ENCODE data around the gene MAPKAPK2. TPM values are rescaled to one million over a fixed set of nuclear protein-coding genes. Genes with fewer than 3 reads are reported as not detected.
A peak's percentile ranks its signal among the peaks of the same experiment; 100 is the strongest.

MAPKAPK2 gene
- total RNA-seq, 1 experiment from 2014 or later = 51.1 TPM

DNA sequence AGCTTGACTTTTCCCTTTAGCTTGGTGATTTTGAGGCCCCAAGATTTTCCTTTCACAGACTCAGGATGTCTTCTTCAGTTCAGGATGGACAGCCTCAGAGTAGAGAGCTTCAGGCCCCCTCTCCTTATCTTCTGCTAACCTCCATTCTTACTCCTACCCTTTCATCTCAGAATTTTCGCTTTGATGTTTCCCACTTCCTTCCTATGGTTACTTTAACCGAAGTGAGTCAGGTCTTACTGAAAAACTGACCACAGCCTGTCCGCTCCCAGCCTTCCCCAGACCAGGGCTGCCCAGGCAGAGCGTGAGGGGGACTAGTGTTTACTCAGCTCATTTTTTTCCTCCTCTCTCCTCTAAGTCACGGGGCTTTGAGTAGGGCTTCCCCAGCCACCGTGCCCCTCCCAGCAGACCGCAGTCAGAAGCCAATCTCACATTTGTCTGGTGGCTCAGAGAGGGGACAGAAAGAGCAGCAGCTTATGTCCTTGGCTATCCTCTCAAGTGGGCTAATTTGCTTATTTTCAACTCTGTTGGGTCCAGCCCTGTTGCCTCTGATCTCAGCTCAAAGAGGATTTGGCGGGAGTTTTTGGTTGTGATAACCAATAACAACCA is 81.6 kb downstream of the MAPKAPK2 start:
- Histone ChIP-seq H3K27me3 (ENCODE audit: insufficient read depth, low read length) (peaks cover 5% of the 10 kb centered on the region; the same call in 1 of the 2 replicates), H3K9me2 (ENCODE audit: insufficient read depth) (no peaks in the 10 kb centered on the region), H4K20me1 (ENCODE audit: insufficient read depth) (no peaks in the 10 kb centered on the region), H3K27ac (ENCODE audit: low read depth, low read length) (no peak overlapping the region), H3K4me2 (ENCODE audit: low read length) (0 out of 2 replicates have a peak overlapping the region, but pooled peaks have one; percentile 13), H3K79me2 (ENCODE audit: insufficient read depth, low read length) (no peaks in the 10 kb centered on the region), H3K4me1 (ENCODE audit: control insufficient read depth in 1 of 2, insufficient read depth in 2 of 2, low read length in 2 of 2) (peaks cover 0 to 5% of the 10 kb centered on the region in 2 experiments; a peak in 2 of 4 replicates), H3K36me3 (ENCODE audit: control insufficient read depth in 1 of 2, insufficient read depth in 2 of 2, low read length in 2 of 2) (no peaks in the 10 kb centered on the region), H3K4me3 (replicated peaks in 1 of 2; ENCODE audit: low read depth in 1 of 2, low read length in 2 of 2) (no peak overlapping the region), H3K9ac (ENCODE audit: low read length) (no peak overlapping the region), H3K9me3 (ENCODE audit: control insufficient read depth in 1 of 2, insufficient read depth in 1 of 2, low read depth in 1 of 2, low read length in 2 of 2) (no peaks in the 10 kb centered on the region), H2AFZ (ENCODE audit: low read depth, low read length, poor library complexity, severe bottlenecking) (no peak overlapping the region)
- BruUV-seq (replicated peaks) = no TSS peak
- intact Hi-C loops (cut with micrococcal nuclease) = no loop called here
- ChIA-PET CTCF (interaction anchor here (0.6 to 1.8 kb wide), 3 partner anchors 41 to 146 kb away, joined by 3 to 7 read pairs (median 4); no protein-coding TSS in a partner anchor), RAD21 (ENCODE audit: low non-redundant PET in 1 of 2, low total read pairs in 2 of 2, uncharacterized antibody in 2 of 2, unreplicated experiment in 2 of 2) (no interaction called here), POLR2A (no interaction called here)
- TF ChIP-seq CEBPB (IDR thresholded peaks at IDR 0.05; ENCODE audit: low read depth) (no peak), JUND (IDR thresholded peaks at IDR 0.05) (peak; percentile 19; the same call in 1 of the 2 replicates), CBX3 (IDR thresholded peaks at IDR 0.05; ENCODE audit: low read depth) (no peak), EZH2phosphoT487 (IDR thresholded peaks at IDR 0.05; ENCODE audit: borderline replicate concordance) (no peak), FOSL1 (IDR thresholded peaks at IDR 0.05; ENCODE audit: low read depth) (peak; percentile 12; the same call in 1 of the 2 replicates), ZFX (IDR thresholded peaks at IDR 0.05) (no peak), SRF (IDR thresholded peaks at IDR 0.05; ENCODE audit: low read depth) (no peak)
- TF ChIP-seq, protein P1, sequence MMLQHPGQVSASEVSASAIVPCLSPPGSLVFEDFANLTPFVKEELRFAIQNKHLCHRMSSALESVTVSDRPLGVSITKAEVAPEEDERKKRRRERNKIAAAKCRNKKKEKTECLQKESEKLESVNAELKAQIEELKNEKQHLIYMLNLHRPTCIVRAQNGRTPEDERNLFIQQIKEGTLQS (IDR thresholded peaks at IDR 0.05) = no peak
- ATAC-seq (peak; percentile 71; the same call in 1 of the 2 replicates), DNase-seq (ENCODE audit: low read depth, low spot score) (no peak)

DNA sequence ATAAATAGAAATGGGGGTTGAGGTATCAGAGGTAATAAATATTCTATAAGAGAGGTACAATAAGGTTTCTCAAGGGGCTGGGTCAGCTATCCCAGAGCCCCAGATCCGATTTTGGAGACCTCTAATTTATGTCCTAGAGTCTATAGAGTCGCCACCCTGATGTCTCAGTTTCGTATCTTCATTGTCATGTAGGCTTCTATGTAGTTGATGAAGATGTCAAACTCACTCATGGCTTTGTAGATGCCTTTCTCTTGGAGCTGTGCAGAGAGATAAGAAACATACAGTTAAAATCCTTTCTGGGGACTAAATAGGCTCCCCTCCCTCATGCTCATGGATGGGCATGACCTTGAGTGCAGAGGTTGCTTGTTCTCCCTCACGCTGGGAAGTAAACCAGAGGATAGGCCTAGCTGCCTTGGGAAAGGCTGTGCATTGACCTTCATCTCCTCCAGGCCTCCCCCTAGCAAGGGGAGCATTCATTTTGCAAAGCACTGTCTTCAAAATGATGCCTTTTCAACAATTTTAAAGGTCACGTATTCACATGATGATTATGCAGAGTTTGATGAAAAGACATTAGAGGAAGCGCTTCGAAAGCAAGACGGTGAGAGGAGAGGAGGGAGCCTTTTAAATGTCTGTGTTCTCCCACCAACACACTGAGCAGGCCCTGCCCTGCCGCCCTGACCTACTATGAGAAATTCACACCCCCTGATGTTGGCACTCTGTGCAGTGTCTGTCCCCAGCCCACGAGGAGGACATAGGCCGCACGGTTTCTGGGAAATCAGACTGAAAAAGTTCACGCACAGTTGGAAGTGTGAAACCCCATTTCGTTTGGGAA is 84.0 kb downstream of the MAPKAPK2 start:
- H3K27me3 ChIP-seq (ENCODE audit: insufficient read depth, low read length) = peaks cover 12% of the 10 kb centered on the region; the same call in 1 of the 2 replicates
- no peaks in the 10 kb centered on the region for H4K20me1 ChIP-seq (ENCODE audit: insufficient read depth)
- ATAC-seq = no peak
- H3K79me2 ChIP-seq (ENCODE audit: insufficient read depth, low read length) = no peaks in the 10 kb centered on the region
- no peak for DNase-seq (ENCODE audit: low read depth, low spot score)
- H3K27ac ChIP-seq (ENCODE audit: low read depth, low read length) = no peak overlapping the region
- BruUV-seq (replicated peaks) = no TSS peak
- TF ChIP-seq SP1 (IDR thresholded peaks at IDR 0.05; ENCODE audit: low read depth) = no peak
- no peak for TF ChIP-seq RAD21 (IDR thresholded peaks at IDR 0.05; ENCODE audit: low read depth)
- no peak for TF ChIP-seq YY1 (IDR thresholded peaks at IDR 0.05; ENCODE audit: extremely low read depth, insufficient replicate concordance, low read depth, low read length)
- TF ChIP-seq, protein P2, sequence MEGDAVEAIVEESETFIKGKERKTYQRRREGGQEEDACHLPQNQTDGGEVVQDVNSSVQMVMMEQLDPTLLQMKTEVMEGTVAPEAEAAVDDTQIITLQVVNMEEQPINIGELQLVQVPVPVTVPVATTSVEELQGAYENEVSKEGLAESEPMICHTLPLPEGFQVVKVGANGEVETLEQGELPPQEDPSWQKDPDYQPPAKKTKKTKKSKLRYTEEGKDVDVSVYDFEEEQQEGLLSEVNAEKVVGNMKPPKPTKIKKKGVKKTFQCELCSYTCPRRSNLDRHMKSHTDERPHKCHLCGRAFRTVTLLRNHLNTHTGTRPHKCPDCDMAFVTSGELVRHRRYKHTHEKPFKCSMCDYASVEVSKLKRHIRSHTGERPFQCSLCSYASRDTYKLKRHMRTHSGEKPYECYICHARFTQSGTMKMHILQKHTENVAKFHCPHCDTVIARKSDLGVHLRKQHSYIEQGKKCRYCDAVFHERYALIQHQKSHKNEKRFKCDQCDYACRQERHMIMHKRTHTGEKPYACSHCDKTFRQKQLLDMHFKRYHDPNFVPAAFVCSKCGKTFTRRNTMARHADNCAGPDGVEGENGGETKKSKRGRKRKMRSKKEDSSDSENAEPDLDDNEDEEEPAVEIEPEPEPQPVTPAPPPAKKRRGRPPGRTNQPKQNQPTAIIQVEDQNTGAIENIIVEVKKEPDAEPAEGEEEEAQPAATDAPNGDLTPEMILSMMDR (IDR thresholded peaks at IDR 0.05 in 2 of 3, conservative IDR thresholded peaks at IDR 0.05 in 1 of 3; ENCODE audit: borderline replicate concordance in 1 of 3, insufficient read depth in 1 of 3, low read depth in 2 of 3, low read length in 2 of 3) = no peak
- no peak for TF ChIP-seq JUND (IDR thresholded peaks at IDR 0.05)
- no peak for TF ChIP-seq CEBPB (IDR thresholded peaks at IDR 0.05; ENCODE audit: low read depth)
- no peak for TF ChIP-seq POLR2AphosphoS5 (IDR thresholded peaks at IDR 0.05; ENCODE audit: low read depth, low read length)
- ChIA-PET RAD21 (ENCODE audit: low non-redundant PET in 1 of 2, low total read pairs in 2 of 2, uncharacterized antibody in 2 of 2, unreplicated experiment in 2 of 2) (no interaction called here), CTCF (interaction anchor here (0.9 kb wide), 1 partner anchor 144 kb away, joined by 3 read pairs; no protein-coding TSS in a partner anchor), POLR2A (no interaction called here)
- H3K9ac ChIP-seq (ENCODE audit: low read length) = no peak overlapping the region
- no peak overlapping the region for H2AFZ ChIP-seq (ENCODE audit: low read depth, low read length, poor library complexity, severe bottlenecking)
- H3K4me3 ChIP-seq (replicated peaks in 1 of 2; ENCODE audit: low read depth in 1 of 2, low read length in 2 of 2) = no peak overlapping the region
- H3K36me3 ChIP-seq (ENCODE audit: control insufficient read depth in 1 of 2, insufficient read depth in 2 of 2, low read length in 2 of 2) = no peaks in the 10 kb centered on the region
- no peaks in the 10 kb centered on the region for H3K9me2 ChIP-seq (ENCODE audit: insufficient read depth)
- intact Hi-C loops (cut with micrococcal nuclease) = no loop called here
- no peaks in the 10 kb centered on the region for H3K9me3 ChIP-seq (ENCODE audit: control insufficient read depth in 1 of 2, insufficient read depth in 1 of 2, low read depth in 1 of 2, low read length in 2 of 2)
- peaks cover 0 to 5% of the 10 kb centered on the region in 2 experiments; a peak in 2 of 4 replicates for H3K4me1 ChIP-seq (ENCODE audit: control insufficient read depth in 1 of 2, insufficient read depth in 2 of 2, low read length in 2 of 2)
- no peak overlapping the region for H3K4me2 ChIP-seq (ENCODE audit: low read length)
